Measurements from ENCODE around the gene RABGGTB. TPM values are rescaled to one million over a fixed set of nuclear protein-coding genes. Genes with fewer than 3 reads are reported as not detected.
"Not testable (repeated sequence)": the region's sequence is repeated elsewhere in the genome, so short reads cannot be mapped to it uniquely, and the experiment has no call there.

RABGGTB gene
- total RNA-seq, 1 donor from 2014 or later, result 71.6 TPM

DNA sequence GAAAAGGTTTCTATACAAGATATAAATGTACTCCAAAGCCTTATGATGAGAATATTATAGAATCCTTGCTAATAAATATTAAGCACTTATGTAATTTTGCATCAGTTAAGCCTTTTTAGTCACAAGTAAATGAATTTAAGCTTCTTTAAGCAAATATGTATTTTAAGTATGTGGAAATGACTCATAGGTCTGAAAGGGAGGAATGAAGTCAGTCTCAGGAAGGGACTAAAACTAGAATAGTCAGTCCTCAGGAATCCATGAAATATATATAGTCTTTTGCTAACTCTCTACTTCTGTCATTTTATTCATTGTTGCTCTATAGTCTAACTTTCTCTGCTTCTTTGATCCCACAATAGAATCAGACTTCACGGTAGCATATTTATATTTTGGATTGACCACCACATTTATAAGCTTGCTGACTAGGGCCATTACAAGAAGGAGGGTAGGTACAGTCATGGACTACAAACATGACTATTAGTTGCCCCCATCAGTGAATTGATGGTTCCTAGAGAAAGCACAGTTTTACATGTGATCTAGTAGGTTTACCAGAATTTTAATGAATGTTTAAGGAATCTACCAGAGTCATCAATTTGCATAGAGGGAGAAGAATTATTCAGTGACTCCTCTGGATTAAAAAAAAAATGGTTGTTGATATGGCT is 20.2 kb upstream of the RABGGTB start:
- intact Hi-C loops (cut with DNase I), result no loop called here
- H3K4me1 ChIP-seq, result no peaks in the 10 kb centered on the region
- no peak overlapping the region for H3K4me3 ChIP-seq
- TF ChIP-seq, protein P1, sequence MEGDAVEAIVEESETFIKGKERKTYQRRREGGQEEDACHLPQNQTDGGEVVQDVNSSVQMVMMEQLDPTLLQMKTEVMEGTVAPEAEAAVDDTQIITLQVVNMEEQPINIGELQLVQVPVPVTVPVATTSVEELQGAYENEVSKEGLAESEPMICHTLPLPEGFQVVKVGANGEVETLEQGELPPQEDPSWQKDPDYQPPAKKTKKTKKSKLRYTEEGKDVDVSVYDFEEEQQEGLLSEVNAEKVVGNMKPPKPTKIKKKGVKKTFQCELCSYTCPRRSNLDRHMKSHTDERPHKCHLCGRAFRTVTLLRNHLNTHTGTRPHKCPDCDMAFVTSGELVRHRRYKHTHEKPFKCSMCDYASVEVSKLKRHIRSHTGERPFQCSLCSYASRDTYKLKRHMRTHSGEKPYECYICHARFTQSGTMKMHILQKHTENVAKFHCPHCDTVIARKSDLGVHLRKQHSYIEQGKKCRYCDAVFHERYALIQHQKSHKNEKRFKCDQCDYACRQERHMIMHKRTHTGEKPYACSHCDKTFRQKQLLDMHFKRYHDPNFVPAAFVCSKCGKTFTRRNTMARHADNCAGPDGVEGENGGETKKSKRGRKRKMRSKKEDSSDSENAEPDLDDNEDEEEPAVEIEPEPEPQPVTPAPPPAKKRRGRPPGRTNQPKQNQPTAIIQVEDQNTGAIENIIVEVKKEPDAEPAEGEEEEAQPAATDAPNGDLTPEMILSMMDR (IDR thresholded peaks at IDR 0.05), result no peak
- H3K9me3 ChIP-seq, result no peaks in the 10 kb centered on the region
- ATAC-seq, result no peak
- no peak for DNase-seq
- peaks cover 13% of the 10 kb centered on the region for H3K36me3 ChIP-seq
- H3K27ac ChIP-seq, result no peak overlapping the region
- H3K27me3 ChIP-seq, result no peaks in the 10 kb centered on the region

DNA sequence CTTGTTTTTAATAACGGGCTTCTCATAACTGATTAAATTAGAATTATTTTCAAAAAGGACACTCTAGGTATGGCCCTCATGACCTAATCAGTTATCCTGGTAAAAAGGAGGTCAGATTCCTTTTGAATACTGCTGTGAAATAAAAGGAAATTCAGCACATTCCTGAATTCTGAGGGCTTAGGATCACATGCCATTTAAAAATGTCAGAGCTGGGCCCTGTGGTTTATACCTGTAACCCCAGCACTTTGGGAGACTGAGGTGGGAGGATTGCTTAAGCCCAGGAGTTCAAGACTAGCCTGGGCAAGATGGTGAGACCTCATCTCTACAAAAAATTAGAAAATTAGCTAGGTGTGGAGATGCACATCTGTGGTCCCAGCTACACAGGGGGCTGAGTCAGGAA is 18.0 kb upstream of the RABGGTB start:
- ATAC-seq (no peak), DNase-seq (no peak)
- H3K9me3 ChIP-seq, result no peaks in the 10 kb centered on the region
- H3K36me3 ChIP-seq, result peaks cover 3% of the 10 kb centered on the region
- H3K27me3 ChIP-seq, result no peaks in the 10 kb centered on the region
- intact Hi-C loops (cut with DNase I), result no loop called here
- TF ChIP-seq, protein P1 (IDR thresholded peaks at IDR 0.05), result no peak
- H3K4me3 ChIP-seq, result no peak overlapping the region
- no peaks in the 10 kb centered on the region for H3K4me1 ChIP-seq
- H3K27ac ChIP-seq, result no peak overlapping the region

DNA sequence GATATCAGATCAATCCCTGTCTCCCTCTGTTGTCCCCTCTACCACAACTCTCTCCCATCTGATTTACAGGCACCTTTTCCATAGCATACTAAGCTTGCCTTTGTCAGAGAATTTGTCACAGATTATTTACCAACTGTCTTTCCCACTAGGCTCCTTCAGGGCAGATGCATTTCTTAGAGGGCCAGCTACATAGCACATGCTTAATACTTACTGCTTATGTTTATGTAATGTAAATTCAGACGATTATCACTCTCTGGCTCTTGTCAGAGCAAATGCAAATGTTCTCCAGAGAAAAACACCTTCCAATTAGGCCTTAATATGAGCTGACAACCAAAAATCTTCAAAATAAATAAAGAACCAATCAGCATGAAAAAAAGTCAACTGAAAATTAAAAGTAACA is 15.3 kb upstream of the RABGGTB start:
- H3K4me1 ChIP-seq, result no peaks in the 10 kb centered on the region
- no peak overlapping the region for H3K4me3 ChIP-seq
- H3K27ac ChIP-seq, result no peak overlapping the region
- no peaks in the 10 kb centered on the region for H3K36me3 ChIP-seq
- H3K9me3 ChIP-seq, result no peaks in the 10 kb centered on the region
- ATAC-seq, result no peak
- no peak for DNase-seq
- TF ChIP-seq, protein P1 (IDR thresholded peaks at IDR 0.05), result no peak
- H3K27me3 ChIP-seq, result no peaks in the 10 kb centered on the region
- intact Hi-C loops (cut with DNase I), result no loop called here

DNA sequence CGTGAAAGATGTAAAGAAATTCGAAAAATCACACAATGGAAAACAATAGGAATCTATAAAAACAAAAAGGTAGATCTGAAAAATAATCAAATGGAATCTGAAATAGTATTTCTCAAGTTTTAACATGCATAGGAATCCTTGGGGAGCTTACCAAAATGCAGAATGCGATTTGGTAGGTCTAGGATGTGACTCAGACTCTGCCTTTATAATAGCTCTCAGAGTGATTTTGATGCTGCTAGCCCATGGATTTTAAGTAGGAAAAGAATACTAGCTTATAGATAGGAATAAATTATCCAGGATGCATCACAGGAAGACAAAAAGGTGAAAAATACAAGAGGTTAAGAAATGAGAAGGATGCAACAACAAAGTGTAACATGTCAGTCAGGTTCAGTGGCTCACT is 14.1 kb upstream of the RABGGTB start:
- H3K4me3 ChIP-seq, result no peak overlapping the region
- H3K27ac ChIP-seq, result no peak overlapping the region
- TF ChIP-seq, protein P1 (IDR thresholded peaks at IDR 0.05), result no peak
- H3K27me3 ChIP-seq, result no peaks in the 10 kb centered on the region
- intact Hi-C loops (cut with DNase I), result no loop called here
- no peaks in the 10 kb centered on the region for H3K4me1 ChIP-seq
- H3K9me3 ChIP-seq, result no peaks in the 10 kb centered on the region
- no peaks in the 10 kb centered on the region for H3K36me3 ChIP-seq
- DNase-seq, result no peak
- no peak for ATAC-seq

DNA sequence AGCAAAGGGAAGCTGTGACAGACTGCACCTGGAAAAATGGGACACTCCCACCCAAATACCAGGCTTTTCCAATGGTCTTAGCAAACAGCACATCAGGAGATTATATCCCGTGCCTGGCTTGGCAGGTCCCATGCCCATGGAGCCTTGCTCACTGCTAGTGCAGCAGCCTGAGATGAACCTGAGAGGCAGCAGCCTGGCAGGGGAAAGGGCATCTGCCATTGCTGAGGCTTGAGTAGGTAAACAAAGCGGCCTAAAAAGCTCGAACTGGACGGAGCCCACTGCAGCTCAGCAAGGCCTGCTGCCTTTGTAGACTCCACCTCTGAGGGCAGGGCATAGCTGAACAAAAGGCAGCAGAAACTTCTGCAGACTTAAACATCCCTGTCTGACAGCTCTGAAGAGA is 8.2 kb upstream of the RABGGTB start:
- H3K27me3 ChIP-seq; H3K9me3 ChIP-seq; H3K4me3 ChIP-seq; H3K36me3 ChIP-seq; intact Hi-C loops (cut with DNase I); H3K4me1 ChIP-seq; DNase-seq; H3K27ac ChIP-seq; ATAC-seq: not testable (repeated sequence)

DNA sequence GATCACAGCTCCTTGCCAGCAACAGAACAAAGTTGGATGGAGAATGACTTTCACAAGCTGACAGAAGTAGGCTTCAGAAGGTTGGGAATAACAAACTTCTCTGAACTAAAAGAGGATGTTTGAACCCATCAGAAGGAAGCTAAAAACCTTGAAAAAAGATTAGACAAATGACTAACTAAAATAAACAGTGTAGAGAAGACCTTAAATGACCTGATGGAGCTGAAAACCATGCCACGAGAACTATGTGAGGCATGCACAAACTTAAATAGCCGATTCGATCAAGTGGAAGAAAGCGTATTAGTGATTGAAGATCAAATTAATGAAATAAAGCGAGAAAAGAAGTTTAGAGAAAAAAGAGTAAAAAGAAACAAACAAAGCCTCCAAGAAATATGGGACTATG is 7.4 kb upstream of the RABGGTB start:
- H3K27me3 ChIP-seq; H3K9me3 ChIP-seq; H3K27ac ChIP-seq; H3K4me1 ChIP-seq; DNase-seq; H3K36me3 ChIP-seq; intact Hi-C loops (cut with DNase I); H3K4me3 ChIP-seq; ATAC-seq: not testable (repeated sequence)

DNA sequence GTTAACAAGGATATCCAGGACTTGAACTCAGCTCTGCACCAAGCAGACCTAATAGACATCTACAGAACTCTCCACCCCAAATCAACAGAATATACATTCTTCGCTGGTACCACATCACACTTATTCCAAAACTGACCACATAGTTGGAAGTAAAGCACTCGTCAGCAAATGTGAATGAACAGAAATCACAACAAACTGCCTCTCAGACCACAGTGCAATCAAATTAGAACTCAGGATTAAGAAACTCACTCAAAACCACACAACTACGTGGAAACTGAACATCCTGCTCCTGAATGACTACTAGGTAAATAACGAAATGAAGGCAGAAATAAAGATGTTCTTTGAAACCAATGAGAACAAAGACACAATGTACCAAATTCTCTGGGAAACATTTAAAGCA is 5.9 kb upstream of the RABGGTB start:
- H3K36me3 ChIP-seq; H3K27me3 ChIP-seq; H3K4me3 ChIP-seq; H3K27ac ChIP-seq; intact Hi-C loops (cut with DNase I); ATAC-seq; H3K4me1 ChIP-seq; H3K9me3 ChIP-seq; DNase-seq: not testable (repeated sequence)

DNA sequence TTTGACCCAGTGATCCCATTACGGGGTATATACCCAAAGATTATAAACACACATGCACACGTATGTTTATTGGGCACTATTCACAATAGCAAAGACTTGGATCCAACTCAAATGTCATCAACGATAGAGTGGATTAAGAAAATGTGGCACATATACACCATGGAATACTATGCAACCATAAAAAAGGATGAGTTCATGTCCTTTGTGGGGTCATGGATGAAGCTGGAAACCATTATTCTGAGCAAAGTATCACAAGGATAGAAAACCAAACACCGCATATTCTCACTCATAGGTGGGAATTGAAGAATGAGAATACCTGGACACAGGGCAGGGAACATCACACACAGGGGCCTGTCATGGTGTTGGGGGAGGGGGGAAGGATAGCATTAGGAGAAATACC is 2.1 kb upstream of the RABGGTB start:
- H3K36me3 ChIP-seq; H3K27ac ChIP-seq; DNase-seq; intact Hi-C loops (cut with DNase I); H3K4me3 ChIP-seq; H3K27me3 ChIP-seq; H3K9me3 ChIP-seq; ATAC-seq: not testable (repeated sequence)
- H3K4me1 ChIP-seq, result peaks cover 20% of the 10 kb centered on the region
